NCI-H2196 treated with DMSO at 0.1 percent for 48 hours (cell line): ENCODE measurements around the gene HMX1.

Experiments
- DNase-seq: peaks from one replicate; lab custom pipeline; 2025; ENCODE audit not compliant: unreplicated experiment; lab: John Stamatoyannopoulos, UW

The HMX1 gene

DNA sequence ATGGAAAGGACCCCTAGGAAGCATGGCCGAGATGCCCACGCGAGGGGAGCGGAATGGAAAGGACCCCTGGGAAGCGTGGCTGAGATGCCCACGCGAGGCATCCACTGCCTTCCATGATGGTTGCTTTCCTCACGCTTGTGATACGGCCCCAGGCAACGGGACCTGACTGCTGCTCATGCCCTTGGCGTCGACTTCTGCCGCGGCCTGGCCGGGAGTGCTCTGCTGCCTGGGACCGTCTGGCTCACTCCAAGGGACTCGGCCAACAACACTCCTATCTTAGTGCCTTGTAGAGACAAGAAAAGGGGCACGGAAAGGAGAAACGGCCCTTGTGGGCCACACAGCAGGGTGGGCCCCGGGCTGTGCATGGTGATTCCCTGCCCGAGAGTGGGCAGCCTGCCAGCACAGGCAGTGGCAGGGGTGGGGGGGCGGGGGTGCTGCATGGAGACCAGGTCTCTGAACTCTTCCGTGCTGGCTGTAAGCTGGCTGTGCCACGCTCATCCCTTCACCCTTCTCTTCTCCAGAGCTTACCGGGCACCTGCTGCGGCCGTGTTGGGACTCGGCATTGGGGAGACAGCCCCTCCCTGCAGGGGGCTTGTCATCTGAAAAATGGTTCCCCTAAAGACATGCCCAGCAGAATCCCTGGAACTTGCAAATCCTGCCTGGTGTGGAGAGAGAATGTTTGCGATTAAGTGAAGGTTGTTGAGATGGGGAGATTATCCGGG, 38.6 kb upstream of the HMX1 start:
- DNase-seq: no peak

DNA sequence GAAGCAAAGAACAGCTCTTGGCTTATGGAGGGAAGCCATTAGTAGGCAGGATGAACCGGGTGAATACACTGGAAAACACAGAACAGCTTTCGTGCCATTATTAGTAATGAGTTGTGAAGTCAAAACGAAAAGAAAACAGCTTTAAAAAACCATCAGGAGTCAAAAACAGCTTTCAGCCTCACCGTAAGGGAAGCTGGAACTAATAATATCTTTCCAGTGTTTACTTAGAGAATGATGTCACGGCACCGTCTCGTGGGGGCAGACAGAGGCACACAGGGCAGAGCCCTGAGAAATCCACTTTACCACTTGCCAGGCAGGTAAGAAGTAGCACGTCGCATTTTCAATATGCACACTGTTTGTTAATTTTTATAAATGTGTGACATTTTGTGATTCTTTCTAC, 37.9 kb upstream of the HMX1 start:
- DNase-seq: no peak

DNA sequence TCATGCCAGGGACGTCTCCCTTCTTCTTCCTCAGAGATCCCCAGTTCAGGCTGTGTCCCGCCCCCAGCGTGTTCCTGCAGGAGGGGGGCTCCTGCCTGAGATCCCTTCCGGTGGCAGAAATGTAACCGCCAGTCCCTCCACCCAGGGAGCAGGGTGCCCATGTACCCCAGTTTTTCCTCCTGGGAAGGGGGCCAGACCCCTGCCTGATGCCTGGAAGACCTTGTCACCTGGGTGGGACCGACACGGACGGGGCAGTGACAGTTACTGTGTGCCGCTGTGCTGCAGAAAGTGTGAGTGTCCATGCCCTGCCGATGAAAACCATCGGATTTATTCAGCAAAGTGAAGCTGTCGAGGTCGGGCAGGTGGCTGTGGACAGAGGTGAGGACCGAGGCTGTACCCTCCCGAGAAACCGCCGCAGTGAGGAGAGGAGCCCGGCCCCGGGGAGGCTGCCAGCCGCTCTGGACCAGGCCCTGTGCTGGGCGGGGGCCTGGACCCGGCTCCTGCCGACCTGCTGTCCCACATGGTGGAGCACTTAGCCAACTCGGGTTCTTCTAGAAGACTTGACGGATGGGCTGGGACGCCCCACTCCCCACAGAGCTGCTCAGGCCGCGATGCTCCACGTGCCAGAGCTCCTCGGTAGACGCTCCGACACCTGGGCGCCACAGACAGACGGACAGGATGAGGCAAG, 36.7 kb upstream of the HMX1 start:
- DNase-seq: no peak

DNA sequence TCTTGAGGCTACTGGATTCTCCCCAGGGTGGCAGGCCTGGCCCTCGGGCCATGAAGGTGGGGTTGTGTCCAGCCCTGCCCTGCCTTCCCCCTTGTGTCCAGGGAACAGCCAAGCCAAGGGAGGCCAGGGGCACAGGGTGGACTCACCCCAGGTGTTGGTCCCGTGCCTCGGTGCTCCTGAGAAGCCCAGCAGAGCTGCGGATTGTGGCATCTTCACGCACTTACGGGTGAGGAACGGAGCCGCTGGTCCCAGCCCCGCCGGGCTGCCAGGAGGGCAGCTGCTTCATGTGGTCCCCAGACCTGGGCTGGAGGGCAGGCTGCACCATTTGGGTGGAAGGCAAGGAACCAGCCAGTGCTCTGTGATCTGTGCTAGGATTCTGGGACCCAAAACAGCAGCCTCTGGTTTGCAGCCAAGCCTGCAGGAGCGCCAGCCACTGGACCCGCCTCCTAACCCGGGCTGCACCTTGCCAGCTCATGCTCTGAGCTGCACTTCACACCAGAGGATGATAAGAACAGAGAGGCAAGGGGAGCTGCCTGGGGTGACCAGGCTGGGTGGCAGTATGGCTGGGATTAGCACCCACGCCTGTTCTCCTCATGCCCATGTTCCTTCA, 36.1 kb upstream of the HMX1 start:
- DNase-seq: no peak

DNA sequence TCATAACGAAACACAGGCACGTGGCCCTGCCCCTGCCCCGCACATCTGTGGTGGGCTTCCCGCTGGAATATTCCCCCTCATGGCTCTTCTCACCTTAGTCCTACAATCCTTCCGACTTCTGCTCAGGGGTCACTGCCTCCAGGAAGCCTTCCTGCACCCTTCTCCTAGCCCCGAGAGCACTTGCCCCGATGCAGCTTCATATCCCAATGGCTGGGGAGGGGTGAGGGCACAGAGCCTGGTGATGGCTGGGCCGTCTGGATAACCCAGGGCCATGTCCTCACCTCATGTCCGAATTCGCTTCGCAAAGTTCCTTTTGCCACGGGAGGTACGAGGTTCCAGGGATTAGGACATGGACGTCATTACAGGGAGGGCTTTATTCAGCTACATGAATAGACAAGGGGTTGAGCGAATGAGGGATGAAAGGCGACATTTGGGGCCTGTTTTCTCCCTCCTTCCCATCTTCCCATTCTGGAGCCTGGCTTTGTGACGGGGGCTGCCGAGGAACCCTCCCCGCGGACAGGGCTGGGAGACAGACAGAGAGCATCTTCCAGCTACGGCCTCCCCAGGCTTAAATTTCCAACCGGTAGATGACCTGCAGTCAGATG, 35.5 kb upstream of the HMX1 start:
- no peak for DNase-seq

DNA sequence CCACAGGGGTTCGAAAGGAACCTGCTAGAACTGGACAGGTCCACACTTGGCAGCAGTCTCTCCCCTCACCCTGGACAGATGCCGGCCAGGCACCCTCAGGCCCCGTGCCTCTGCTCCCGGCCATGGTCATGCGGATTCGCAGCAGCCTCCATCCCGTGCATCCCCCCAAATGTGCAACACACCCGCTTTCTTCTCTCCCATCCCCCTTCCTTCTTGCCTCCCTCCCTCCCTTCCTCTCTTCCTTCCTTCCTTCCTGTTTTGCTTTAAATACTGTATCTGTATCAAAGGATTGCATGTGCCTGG, 35.0 kb upstream of the HMX1 start:
- no peak for DNase-seq

DNA sequence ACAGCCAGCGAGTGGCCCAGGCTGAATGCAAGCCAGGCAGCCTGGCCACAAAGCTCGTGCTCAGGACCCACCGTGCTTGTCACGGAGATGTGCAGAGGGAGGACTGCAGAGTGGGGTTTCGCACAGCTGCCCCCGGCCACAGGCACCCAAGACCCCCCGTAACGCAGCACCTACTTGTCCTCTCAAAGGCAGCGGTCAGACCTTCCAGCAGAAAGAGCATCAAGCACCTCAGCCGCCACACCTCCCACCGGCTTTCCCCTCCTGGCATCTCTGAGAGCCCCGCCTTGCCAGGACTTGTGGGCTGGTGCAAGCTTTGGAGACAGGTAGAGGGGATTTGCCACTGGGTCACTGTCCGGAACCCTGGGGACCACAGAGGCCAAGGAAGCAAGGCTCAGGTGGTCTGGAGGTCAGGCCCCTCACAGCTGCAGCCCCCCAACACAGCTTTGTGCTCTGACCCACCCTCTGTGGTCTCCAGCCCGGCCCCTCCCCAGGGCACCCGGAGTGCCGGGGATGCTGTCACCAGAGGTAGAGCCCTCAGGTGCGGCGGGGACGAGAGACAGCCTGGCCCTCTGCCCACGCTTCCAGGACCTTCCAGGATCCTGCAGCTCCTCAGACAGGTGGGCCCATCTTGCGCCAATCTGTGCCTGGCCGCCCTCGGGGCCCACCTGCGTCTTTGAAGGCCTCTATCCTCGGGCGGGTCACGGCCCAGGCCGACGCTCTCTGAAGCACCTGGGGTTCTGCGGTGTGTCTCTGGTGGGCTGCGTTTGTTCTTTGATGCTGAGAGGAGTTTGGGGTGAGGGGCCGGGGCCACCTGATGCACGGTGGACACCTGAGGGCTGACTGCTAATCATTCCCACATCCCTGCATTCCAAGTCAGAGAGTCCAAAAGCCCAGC, 34.4 kb upstream of the HMX1 start:
- no peak for DNase-seq

DNA sequence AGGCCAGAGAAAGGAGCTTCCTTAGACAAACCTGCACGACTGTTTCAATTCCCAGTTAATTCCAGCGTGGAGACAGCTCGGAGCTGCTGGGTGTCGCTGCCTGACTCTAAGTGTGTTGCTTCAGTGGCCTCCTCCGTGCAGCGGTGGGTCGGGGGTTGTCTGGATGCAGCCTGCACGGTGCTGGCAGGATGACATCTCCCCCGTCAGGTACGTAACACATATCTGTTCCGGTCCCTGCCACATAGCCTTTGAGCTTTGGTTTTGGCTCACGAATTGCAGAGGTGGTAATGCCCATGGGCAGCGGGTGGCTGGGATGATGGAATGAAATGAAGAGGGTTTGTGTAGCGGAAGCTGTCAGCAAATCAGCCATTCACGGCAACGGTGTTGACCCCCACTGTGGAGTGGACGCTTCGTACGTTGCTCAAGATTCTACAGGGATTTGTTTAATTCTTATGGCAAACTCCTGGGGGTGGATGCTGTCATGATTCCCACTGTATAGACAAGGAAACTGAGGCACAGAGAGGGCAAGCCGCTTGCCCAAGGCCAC, 33.7 kb upstream of the HMX1 start:
- no peak for DNase-seq

DNA sequence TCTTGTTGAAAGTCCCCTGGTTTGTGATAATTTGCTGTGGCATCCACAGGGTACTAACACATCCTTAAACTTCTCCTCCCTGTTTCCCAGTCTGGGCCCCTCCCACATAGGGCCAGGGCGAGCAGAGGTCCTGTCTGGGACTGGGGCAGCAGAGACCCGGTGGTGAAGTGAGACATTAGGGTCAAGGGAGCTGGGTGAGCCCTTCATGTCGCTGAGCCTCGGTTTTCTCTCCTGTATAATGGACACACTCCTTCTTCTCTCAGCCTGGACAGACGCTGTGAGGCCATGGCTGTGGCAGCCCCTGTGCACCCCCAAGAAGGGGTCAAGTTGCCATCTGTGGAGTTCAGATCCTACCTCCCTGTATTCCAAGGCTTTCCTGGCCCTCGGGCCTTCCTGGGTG, 33.0 kb upstream of the HMX1 start:
- no peak for DNase-seq

DNA sequence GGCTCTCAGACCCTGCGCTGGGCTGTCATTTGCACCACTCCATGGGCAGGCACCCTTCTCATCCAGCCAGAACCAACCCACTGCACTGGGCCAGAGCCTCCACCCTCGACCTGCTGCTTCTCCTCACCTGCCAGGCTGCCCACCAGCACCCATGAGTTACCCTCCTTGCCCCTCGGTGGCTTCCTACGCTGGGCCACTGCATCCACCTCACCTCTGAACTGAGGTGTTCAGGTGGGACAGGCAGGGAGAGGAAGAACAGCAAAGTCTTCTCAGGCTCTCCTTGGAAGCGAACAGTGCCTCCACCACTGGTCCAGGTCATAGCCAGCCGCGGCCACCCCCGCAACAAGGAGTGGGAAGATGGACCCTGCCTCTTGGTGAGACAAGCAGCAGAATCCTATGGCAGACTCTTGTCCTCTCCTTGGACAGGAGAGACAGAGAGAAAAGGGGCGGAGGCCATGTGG, 32.4 kb upstream of the HMX1 start:
- DNase-seq: no peak

DNA sequence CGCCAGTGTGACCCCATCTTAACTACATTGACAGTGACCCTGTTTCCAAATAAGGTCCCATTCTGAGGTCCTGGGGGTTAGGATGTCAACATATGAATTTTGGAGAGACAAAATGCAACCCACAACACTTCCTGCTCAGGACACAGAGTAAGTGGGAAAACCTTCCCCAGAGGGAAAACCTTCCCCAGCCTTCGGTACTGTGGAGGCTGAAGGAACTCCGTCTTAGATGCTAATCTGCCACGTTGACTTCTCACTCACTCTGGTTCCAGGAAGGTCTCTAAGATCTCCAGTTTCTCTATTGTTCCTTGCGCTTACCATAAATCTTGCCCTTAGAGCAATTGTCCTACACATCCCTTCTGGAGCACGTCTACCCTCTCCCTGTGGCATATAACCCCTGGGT, 29.7 kb upstream of the HMX1 start:
- DNase-seq: no peak

DNA sequence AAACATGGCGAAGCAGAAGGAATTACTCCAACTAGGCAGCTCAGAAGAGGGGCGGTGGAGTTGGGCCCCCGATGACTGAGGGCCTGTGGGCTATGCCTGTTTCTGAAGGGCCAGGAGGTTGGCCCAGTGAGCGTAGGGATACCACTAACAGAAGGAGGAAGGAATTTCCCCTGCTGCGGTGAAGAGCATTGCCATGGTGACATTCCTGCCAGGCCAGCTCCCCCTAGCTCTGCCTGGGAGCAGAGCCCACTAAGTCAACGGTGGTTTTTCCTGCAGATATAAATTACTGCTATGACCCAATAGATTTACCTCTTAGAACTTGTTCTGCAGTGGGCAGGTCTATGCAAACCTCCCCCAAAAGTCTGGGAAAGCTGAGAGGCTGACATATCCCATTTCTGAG, 28.9 kb upstream of the HMX1 start:
- DNase-seq: no peak

DNA sequence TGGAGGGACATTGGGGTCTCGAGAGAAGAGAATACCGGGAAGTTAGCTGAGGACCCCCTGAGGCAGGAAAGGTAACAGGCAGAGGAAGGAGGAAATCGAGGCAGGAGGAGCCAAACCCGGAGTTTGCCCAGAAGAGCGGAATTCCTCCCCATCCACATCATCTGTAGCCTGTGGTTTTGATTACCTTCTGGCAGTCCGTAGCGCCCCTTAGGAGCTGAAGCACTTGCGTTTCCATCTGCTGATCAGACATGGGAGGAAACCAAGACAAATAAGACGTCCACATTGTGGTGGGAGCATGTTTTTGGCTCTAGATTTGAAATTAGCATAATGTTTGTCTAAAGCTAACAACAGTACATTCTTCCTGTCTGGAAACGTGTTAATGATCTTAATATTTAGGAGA, 26.8 kb upstream of the HMX1 start:
- no peak for DNase-seq

DNA sequence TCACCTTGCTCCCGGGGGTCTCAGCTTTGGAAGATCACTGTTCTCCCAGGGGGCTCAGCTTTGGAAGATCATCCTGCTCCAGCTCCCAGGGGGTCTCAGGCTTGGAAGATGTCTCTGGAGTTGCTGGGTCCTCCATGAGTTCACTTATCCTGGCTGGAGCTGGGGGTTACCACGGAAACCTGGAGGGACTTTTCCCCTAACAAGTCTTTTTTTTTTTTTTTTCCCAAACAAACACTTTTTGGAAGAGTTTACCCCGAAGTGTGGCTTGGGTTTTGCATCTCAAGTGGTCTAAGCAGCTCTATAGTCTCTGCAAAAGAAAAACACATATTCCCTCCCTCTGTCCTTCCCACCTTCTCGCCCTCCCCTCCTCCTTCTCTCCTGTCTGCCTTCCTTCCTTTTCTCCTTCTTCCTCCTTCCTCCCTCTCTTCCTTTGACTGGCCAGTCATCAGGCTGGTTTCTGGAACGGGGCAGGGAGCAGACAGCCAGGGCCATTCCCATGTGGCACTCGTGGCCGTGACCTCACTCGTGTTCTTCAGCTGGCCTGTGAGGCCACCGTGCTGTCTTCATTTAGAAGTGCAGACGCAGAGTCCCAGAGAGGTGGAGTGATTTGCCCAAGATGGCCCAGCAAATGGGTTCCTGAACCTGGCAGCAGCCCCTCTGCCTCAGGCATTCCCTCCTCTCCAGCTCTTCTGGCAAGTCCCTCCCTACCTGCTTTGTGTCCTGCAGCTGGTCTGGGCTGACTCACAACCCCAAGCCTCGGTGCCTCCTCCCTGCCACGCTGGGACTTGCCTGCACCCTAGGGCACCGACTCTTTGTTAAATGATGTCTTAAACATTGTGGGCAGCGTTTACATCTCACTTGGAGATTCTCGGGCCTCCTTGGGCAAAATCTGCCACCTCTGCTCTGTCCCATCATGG, 25.9 kb upstream of the HMX1 start:
- DNase-seq: no peak

DNA sequence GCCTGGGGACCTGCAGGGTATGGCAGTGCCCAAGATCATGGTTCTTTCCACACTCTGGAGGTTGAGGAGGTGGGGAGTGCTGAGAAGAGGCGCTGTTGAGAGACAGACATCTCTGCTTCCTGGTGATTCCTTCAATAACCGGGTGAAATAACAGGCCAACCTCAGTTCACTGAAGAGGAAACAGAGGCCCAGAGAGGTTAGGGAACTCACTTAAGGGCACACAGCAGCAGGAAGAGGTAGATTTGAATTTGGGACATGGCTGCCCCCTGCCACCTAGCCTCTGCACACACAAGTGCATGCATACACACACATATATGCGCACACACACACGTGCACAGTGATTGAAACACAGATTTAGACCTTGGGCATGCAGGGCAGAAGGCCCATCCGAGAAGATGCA, 24.9 kb upstream of the HMX1 start:
- no peak for DNase-seq

DNA sequence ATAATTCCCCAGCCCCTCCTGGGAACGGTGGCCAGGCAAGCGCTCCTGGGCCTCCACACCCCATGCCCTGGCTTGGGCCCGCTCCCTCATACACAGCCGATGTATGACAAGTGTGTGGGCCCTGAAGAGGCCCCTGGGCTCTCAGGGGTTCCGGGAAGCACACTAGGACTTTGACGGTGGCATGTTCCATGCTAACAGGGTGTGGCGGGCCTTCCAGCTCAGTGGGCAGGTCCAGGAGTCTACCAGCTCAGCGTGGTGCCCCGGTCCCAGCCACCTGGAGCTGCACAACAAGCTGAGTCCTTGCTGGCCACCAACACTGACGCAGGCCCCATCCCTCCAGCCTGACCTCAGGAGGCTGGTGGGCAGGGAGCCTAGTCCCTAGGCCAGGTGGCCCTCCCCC, 24.4 kb upstream of the HMX1 start:
- no peak for DNase-seq

DNA sequence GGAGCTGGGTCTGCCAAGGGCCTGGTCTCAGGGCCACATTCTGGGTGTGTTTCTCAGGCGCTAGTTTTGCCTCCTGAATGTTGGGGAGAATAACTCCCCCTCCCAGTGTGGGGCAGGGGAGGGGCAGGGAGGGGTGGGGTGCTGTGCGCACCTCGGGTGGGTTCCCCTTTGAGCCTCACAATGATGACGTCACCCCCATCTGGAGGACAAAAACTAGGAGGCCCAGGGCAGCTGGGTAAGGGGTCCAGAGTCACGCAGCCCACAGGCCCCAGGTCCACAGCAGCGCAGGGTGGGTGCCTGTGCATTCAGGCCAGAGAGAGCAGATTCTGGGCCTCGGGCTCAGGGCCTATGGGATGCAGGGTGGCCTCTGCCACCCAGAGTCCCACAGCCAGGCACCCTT, 23.7 kb upstream of the HMX1 start:
- no peak for DNase-seq

DNA sequence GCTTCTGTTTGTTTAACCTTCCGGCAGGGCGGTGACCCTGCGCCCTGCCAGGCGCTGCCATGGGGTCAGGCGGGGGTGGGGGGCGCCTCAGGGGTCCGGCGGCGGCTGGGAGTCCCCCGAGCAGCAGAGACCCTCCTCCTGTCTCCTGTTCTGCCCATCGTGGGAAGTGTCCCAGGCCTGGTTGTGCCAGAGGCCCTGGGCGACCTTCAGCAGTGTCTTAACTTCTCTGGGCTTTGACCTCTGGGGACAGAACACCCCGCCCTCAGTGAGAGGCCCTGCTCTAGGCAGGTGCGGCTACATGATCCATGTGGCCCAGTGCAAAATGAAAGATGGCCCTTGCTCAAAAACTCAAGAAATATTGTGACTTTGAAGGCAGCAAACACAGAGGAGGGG, 22.8 kb upstream of the HMX1 start:
- no peak for DNase-seq

DNA sequence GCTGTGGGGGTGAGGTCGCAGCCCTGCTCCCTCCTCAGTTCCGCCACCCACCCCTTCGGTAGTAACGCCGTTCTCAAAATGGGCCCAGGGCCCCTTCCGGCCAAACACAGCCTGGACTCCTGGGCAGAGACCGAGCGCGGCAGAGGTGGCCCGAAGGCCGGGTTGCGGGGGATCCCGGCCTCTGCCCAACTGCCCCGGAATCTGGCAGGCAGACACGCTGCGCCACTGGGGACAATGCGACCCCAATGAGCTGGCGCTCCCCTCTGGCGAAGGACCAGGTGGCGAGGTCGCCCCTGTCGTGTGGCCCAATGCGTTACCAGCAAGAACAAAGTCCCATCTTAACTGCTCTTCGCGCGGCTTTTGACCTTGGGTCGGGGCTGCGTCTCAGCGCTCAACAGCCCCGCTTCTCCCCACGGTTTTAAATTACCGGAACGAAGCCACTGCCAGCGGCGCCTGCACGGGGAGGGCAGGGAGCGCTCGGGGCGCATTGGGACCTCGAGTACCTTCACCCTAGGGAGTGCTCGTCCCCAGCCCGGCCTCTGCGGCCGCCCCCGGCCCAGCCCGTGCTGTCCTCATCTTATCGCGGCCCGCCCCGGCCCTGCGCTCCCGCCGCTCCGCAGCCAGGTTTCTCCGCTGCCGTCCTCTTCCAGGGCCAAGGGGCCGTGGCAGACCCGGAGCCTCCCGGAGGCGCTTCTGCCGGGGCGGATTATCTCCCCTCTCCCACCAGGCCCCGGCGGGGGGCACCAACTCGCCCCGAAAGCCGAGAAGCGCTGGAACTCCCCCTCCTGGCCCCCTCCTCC, 22.2 kb upstream of the HMX1 start:
- DNase-seq: no peak
